DND-41 (cell line): ENCODE results near the gene NEU1.

Experiments used
- CTCF ChIP-seq: IDR thresholded peaks from 2 replicates; pipeline ENCODE4 v1.5.1; 2012; ENCODE audit warnings: borderline replicate concordance, low read length, moderate library complexity, mild to moderate bottlenecking; ENCODE audit not compliant: poor library complexity, severe bottlenecking; ENCODE audit errors: extremely low read depth
- EZH2 ChIP-seq: IDR thresholded peaks from 3 replicates; pipeline ENCODE4 v1.6.1; 2012; ENCODE audit warnings: borderline replicate concordance, low read depth, mild to moderate bottlenecking, moderate library complexity, low read length, inconsistent platforms; ENCODE audit not compliant: severe bottlenecking

GRCh38 chr6:31896856-31897611, 34.4 kb upstream of the NEU1 start:
- TF ChIP-seq CTCF (no peak), EZH2 (no peak)
